Activated naive CD4-positive, alpha-beta T cell (primary cell): ENCODE data around the gene MTURN.
"Not testable (repeated sequence)": the region's sequence is repeated elsewhere in the genome, so short reads cannot be mapped to it uniquely, and the experiment has no call there.

Source experiments
- DNase-seq, 4 experiments: peaks; one replicate each; lab custom pipeline; 2025; lab: John Stamatoyannopoulos, UW

The MTURN gene

DNA sequence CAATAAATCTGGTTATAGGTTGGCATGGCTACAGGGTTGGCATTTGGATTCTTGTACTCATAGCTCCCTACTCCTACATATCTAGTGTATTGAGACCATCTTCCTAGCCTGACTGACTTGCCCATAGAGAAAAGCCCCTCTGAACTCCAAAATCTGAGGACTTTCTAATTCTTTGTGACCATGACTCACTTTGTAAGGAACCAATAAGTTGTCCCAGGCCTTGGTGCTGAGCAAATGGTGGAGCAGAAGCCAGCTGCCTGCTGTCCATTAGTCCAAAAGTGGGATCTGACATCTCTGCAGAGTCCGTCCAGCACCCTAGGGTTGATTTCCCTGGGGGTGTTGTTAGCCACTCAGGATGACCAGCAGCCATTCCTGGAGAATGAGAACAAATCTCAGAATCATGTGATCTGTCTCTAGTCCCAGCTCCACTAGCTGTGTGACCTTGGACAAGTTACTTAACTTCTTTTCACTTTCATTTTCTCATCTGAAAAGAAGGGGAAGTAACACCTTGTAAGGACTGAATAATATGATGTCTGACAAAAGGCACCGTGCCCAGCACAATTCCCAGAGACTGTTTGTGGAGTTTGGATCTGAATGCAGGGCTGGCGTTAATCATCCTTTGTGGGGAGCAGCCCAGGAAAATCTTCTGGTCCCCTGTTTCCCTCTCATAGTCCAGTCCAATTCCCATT, 44.1 kb downstream of the MTURN start:
- DNase-seq: no peak

DNA sequence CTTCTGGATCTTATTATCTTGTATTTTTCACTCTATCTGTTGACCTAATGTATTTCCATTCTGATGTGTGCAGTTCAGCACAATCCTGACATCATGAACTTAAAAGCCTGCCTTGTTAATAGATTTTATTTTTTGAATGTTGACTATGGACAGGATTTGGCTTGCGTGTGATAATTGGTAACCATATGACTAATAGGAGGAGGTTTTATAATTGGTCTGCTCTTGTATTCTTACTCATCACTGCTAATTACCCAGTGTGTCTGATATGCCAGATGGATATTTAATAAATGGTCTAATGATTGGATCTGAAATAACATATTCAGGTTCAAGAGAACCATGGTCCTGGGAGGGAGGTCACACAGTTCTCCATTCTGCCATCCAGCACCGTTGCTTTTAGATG, 45.9 kb downstream of the MTURN start:
- no peak for DNase-seq

GRCh38 chr7:30181211-30181610, 46.4 kb downstream of the MTURN start:
- DNase-seq: no peak

GRCh38 chr7:30181736-30182522, 47.1 kb downstream of the MTURN start:
- no peak for DNase-seq

- DNase-seq: no peak
These were observed 48.0 kb downstream of the MTURN start for GRCh38 chr7:30182814-30183213.

DNA sequence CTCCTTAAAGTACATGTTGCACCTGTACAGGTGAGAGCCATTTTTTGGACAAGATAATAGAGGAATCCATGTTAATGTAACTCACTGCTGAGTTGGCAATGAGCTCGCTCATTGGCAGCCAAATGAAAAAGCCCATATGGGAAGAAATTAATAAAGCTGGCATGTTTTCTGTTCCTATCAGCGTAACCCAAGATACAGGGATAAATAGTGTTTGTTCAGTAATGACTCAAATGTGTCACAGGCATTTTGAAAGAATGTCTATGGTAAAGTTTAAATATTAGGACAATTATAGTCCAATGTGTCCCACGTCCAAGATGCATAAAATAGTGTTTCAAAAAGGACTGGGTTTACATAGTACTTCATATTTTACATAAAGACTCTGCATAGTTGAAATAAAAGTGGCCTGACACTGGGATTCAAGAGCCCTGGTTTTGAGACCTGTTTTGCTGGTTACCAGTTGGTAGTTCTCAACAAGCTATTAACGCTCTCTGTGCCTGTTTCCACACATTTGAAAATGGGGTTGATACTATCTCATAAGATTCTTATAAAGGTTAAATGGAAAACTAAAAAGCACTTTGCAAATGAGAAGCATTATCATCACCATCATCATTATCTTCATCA, 49.1 kb downstream of the MTURN start:
- DNase-seq: no peak

- DNase-seq: no peak
These were observed 50.2 kb downstream of the MTURN start for GRCh38 chr7:30184791-30185487.

DNA sequence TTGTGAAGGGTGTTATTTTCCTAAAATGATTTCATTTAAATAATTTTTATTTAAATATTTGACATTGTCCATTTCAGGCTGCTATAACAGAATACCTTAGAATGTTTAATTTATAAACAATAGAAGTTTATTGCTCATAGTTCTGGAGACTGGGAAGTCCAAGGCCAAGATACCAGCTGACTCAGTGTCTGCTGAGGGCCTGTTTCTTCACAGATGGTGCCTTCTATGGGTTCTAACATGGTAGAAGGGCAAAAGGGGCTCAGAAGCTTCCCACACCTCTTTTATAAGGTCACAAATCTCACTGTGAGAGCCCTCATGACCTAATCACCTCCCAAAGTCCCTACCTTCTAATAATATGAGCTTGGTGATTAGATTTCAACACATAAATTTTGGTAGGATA, 50.7 kb downstream of the MTURN start:
- DNase-seq: no peak

- DNase-seq: no peak
These were observed 51.9 kb downstream of the MTURN start for GRCh38 chr7:30186725-30187124.

- DNase-seq: no peak
These were observed 52.7 kb downstream of the MTURN start for GRCh38 chr7:30187513-30187912.

- DNase-seq: not testable (repeated sequence)
These were observed 53.6 kb downstream of the MTURN start for GRCh38 chr7:30188381-30188780.

DNA sequence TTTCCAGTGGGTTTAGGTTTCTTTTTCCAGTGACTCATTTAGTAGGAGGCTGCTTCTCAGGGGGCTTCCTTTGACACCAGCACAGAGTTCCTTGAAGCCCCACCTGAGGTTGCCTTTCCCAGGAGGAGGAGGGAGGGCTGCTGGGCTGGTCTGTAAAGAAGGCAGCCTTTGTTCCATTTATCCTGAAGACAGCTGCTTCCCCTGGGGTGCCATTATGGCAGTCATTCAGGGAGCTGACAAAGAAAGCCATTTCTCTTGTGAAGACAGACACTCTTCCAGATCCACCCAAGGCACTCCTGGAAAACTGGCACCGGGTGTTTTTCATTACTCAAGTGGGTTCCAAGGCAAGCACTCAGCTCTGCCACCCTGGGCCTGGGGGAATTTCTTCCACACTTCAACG, 54.0 kb downstream of the MTURN start:
- DNase-seq: no peak

GRCh38 chr7:30191809-30192208, 57.0 kb downstream of the MTURN start:
- DNase-seq: no peak

DNA sequence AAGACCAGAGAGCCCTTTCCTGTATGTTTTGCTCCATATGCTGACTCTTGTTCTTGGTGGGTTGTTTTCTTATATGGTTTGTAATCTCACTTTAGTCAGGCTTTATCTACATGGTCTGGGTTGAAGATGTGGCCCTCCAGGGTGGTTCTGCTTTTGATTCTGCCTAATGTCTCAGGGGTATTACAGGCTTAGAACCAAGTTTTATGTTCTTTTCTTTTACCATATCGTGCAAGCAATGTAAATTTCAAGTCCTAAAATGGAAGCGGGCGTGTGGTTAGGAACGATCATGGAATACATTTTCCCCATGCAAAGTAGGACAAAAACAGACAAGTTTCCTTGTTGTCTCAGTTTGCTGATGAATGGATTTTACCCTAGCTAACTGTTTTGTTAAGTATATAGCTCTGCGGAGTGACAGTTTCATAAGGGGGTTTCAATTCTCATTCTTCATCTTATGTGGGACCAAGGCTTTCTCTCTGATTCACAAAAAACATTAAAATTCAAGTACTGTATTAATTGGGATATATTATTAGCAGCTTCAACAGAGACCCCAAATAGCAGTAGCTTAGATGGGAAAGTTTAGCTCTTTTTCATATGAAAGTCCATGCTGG, 58.7 kb downstream of the MTURN start:
- no peak for DNase-seq

GRCh38 chr7:30196408-30196807, 61.6 kb downstream of the MTURN start:
- no peak for DNase-seq

- DNase-seq: no peak
These were observed 62.7 kb downstream of the MTURN start for GRCh38 chr7:30197438-30197837.

GRCh38 chr7:30199271-30199670, 64.5 kb downstream of the MTURN start:
- no peak for DNase-seq

GRCh38 chr7:30200591-30200990, 65.8 kb downstream of the MTURN start:
- DNase-seq: no peak

DNA sequence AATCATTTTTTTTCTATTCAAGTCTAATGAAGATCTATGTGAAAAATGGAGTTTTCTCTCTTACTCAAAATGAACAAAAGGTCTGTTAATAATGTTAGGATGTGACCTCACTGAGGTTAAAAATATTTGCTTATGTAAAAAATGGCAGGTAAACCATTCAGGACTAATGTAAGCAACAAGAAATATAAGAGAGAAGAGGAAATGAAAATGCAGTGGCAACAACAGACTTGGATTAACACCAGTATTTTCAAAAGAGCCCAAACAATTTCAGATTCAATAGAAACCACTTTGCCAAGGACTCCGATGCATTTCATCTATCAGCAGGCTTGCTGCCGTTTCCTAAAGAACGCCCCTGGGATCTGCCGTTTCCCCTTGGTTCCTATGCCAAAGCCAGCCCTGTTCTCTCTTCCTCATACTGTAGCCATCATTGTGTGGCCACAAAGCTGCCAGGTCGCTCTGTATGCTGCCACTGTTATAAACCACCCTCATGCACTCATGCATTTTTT, 66.4 kb downstream of the MTURN start:
- no peak for DNase-seq

DNA sequence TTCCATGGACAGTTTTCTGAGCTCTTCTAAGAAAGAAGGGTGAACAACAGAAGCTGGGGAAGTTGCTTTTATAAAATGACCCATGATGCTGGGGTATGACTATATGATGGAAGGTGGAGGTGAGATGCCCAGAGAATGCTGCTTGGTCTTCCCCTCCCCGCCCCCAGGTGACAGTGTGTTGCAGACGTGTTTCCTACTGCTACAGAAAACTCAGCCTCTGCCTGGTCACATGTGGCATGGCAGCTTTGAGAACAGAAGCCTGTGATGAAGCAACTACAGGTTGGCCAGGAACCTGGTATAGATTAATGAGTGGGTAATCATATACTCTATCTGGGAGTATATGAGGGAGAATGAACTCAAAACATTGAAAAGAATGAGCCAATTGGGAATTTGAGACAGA, 67.1 kb downstream of the MTURN start:
- no peak for DNase-seq

- DNase-seq: no peak
These were observed 67.9 kb downstream of the MTURN start for GRCh38 chr7:30202671-30203070.

DNA sequence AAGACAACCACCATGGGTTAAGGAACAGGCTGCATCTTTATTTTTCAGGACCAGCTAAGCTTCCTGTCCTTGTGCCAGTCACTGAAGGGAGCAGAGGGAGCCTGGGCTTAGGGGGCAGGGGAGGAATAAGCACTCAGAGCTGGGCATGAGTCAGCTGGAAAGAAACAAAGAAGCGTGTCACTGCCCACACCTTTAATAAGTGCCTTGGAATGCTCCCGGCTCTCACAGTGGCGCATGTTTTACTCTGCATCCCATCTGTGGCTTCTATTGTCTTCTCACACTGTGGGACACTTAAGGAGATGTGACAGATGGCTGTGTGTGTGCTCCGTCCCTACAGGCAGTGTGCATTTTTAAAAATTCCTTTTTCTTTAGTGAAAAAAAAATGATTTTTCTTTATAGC, 71.7 kb downstream of the MTURN start:
- DNase-seq: no peak
